Erythroblast (primary cell): ENCODE measurements around the gene NPHP4.

ENCODE experiments used
- GATA1 ChIP-seq: IDR thresholded peaks from 2 replicates; pipeline ENCODE4 v1.6.1; 2011; ENCODE audit warnings: low read depth, mild to moderate bottlenecking, control low read depth, low read length, moderate library complexity
- POLR2A ChIP-seq: IDR thresholded peaks from 2 replicates; pipeline ENCODE4 v1.6.1; 2011; ENCODE audit warnings: mild to moderate bottlenecking, low read length

DNA sequence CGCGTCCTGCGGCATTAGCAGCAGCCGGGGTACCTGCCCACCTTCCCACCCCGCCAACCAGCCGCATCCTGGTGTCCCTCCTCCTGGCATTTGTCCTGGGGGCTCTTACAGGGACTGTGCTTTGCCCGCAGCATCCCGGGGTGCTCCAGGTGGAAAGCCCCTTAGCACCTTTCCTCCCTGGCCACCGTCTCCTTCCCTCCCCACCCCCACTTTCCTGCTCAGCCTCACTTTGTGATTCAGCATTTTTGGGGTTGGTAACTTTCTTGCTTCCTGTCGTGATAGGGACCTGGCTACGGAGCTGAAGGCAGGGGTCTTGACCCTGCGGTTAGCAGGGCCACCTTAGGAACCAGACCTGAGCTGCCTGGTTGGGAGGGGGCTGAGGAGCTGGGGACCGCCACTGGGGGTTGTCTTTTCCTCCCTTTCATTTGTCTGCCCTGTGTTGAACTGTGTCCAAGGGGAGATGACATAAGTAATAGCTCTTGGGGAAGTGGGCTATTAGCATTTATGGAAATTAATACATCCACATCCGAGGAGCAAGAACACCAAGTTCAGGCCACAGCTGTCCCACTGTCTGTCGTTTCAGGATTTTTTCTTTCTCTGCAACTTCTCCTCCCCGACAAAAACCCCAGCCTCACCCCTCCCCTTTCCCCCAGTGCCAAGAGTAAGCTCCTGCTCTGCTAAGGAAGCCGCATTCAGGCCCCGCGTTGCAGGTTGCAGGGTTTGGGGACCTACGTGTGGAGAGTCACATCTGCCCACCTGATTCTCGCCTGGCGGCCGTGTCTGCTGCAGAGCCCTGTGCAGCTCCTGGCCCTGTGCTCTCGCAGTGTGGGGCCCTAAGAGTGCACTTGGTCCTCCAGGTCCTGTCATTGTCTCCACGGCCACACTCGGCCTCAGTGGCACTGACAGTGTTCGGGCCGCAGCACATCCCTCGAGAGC lies 1.6 kb upstream of the NPHP4 start:
- no peak for TF ChIP-seq POLR2A
- no peak for TF ChIP-seq GATA1
